IMR-90 (cell line): ENCODE data around the gene STK40. TPM values are rescaled to one million over a fixed set of nuclear protein-coding genes. Genes with fewer than 3 reads are reported as not detected.

Experiments used
- ATAC-seq: fragments of 200-7000 bp; cut with Tn5 transposase; 2 replicates; pipeline ENCODE4 v1.9.1; 2020; ENCODE audit warnings: low read depth, mild to moderate bottlenecking, moderate library complexity
- BruUV-seq: library from RNA; stranded (reverse); fragments of 400-500 nt; replicated peaks from 2 replicates; lab custom pipeline; 2021; lab: Mats Ljungman, UMichigan
- CTCF ChIA-PET: fragments of 300-600 bp; formaldehyde crosslinking; extraction: SDS; loops from one replicate; lab custom pipeline; 2021; ENCODE audit warnings: antibody characterized with exemption; lab: Yijun Ruan, JAX
- POLR2A ChIA-PET: fragments of 300-600 bp; sonication (Branson Sonifier 250); formaldehyde crosslinking; loops from one replicate; lab custom pipeline; 2022; ENCODE audit warnings: antibody characterized with exemption; ENCODE audit not compliant: unreplicated experiment; lab: Charles Lee
- DNase-seq: peaks from one replicate; pipeline ENCODE4 v3.0.0; 2013
- H2AFZ ChIP-seq: replicated peaks from 2 replicates; pipeline ENCODE3; 2013; ENCODE audit warnings: low read length, mild to moderate bottlenecking; ENCODE audit not compliant: poor library complexity
- H2AK5ac ChIP-seq: 2 replicates; pipeline ENCODE4 v1.6.1; 2013; ENCODE audit warnings: low read depth, low read length, inconsistent platforms
- H2AK9ac ChIP-seq: replicated peaks from 2 replicates; pipeline ENCODE3; 2013; ENCODE audit warnings: mild to moderate bottlenecking, low read depth, low read length, moderate library complexity; ENCODE audit not compliant: poor library complexity
- H2BK120ac ChIP-seq: 2 replicates; pipeline ENCODE4 v1.6.1; 2013; ENCODE audit warnings: low read depth, low read length, inconsistent platforms
- H2BK15ac ChIP-seq: 3 replicates; pipeline ENCODE4 v1.6.1; 2013; ENCODE audit warnings: low read depth, low read length, inconsistent platforms
- H2BK20ac ChIP-seq: 2 replicates; pipeline ENCODE4 v1.6.1; 2013; ENCODE audit warnings: low read depth, mild to moderate bottlenecking, inconsistent platforms, low read length, moderate library complexity
- H2BK5ac ChIP-seq: 2 replicates; pipeline ENCODE4 v1.6.1; 2013; ENCODE audit warnings: mild to moderate bottlenecking, low read depth, low read length, inconsistent platforms; ENCODE audit not compliant: poor library complexity, severe bottlenecking
- H3K14ac ChIP-seq: replicated peaks from 2 replicates; pipeline ENCODE4 v1.6.1; 2013; ENCODE audit warnings: low read depth, low read length, inconsistent platforms
- H3K18ac ChIP-seq: 2 replicates; pipeline ENCODE4 v1.6.1; 2013; ENCODE audit warnings: low read depth, low read length, control low read depth
- H3K23ac ChIP-seq: 2 replicates; pipeline ENCODE4 v1.6.1; 2013; ENCODE audit warnings: low read depth, low read length, inconsistent platforms
- H3K27ac ChIP-seq: 2 replicates; pipeline ENCODE4 v1.5.1; 2013; ENCODE audit warnings: mild to moderate bottlenecking, control low read depth, low read length; ENCODE audit not compliant: insufficient read depth
- H3K27me3 ChIP-seq: 2 replicates; pipeline ENCODE4 v1.6.1; 2013; ENCODE audit warnings: low read length; ENCODE audit not compliant: control insufficient read depth, insufficient read depth
- H3K36me3 ChIP-seq: 2 replicates; pipeline ENCODE4 v1.6.1; 2013; ENCODE audit warnings: low read length, mixed read lengths; ENCODE audit not compliant: control insufficient read depth, insufficient read depth
- H3K4ac ChIP-seq: 2 replicates; pipeline ENCODE4 v1.6.1; 2013; ENCODE audit warnings: low read depth, low read length, inconsistent platforms
- H3K4me1 ChIP-seq: 2 replicates; pipeline ENCODE4 v1.6.1; 2013; ENCODE audit warnings: low read length, mixed read lengths; ENCODE audit not compliant: control insufficient read depth, insufficient read depth
- H3K4me2 ChIP-seq: 2 replicates; pipeline ENCODE4 v1.6.1; 2013; ENCODE audit warnings: low read depth, mild to moderate bottlenecking, control low read depth, low read length, moderate library complexity
- H3K4me3 ChIP-seq: 2 replicates; pipeline ENCODE4 v1.5.1; 2013; ENCODE audit warnings: low read depth, mild to moderate bottlenecking, control low read depth, low read length, moderate library complexity; ENCODE audit not compliant: insufficient read depth
- H3K56ac ChIP-seq: 2 replicates; pipeline ENCODE4 v1.6.1; 2013; ENCODE audit warnings: low read length, inconsistent platforms; ENCODE audit not compliant: insufficient read depth; ENCODE audit errors: extremely low read depth
- H3K79me1 ChIP-seq, 2 experiments: 2 replicates each; pipeline ENCODE4 v1.6.1; 2013; ENCODE audit warnings: low read length in 2 of 2, inconsistent platforms in 1 of 2, low read depth in 1 of 2
- H3K9ac ChIP-seq: 2 replicates; pipeline ENCODE4 v1.6.1; 2013; ENCODE audit warnings: low read depth, low read length, control low read depth
- H3K9me1 ChIP-seq: 2 replicates; pipeline ENCODE4 v1.6.1; 2013; ENCODE audit warnings: low read length, inconsistent platforms; ENCODE audit not compliant: insufficient read depth
- H3K9me3 ChIP-seq: 2 replicates; pipeline ENCODE4 v1.6.1; 2013; ENCODE audit warnings: low read length; ENCODE audit not compliant: control insufficient read depth, insufficient read depth
- H4K20me1 ChIP-seq: 2 replicates; pipeline ENCODE4 v1.6.1; 2013; ENCODE audit warnings: low read length, inconsistent platforms; ENCODE audit not compliant: insufficient read depth
- H4K5ac ChIP-seq: 2 replicates; pipeline ENCODE4 v1.6.1; 2013; ENCODE audit warnings: mild to moderate bottlenecking, low read depth, low read length, control low read depth
- H4K8ac ChIP-seq, 2 experiments: 2 replicates each; pipeline ENCODE4 v1.6.1; 2013; ENCODE audit warnings: low read depth in 2 of 2, low read length in 2 of 2, control low read depth in 1 of 2, inconsistent platforms in 1 of 2
- H4K91ac ChIP-seq: 2 replicates; pipeline ENCODE4 v1.6.1; 2013; ENCODE audit warnings: low read depth, low read length, inconsistent platforms; ENCODE audit not compliant: insufficient read depth
- RAD21 ChIP-seq: IDR thresholded peaks from 2 replicates; pipeline ENCODE4 v1.6.1; 2012; ENCODE audit warnings: low read length, improper control_type of control experiment
- SMC3 ChIP-seq: fragments of 150-350 bp; IDR thresholded peaks from 2 replicates; pipeline ENCODE4 v1.6.1; 2016; ENCODE audit warnings: low read depth, mild to moderate bottlenecking, antibody characterized with exemption, low read length, moderate library complexity
- WGBS, 2 experiments: methylation state at CpG; one replicate each; pipeline versions ENCODE4 v1.1.5 to v1.1.7; 2013; ENCODE audit warnings: missing lambda C conversion rate in 2 of 2; ENCODE audit not compliant: insufficient read length in 1 of 2; ENCODE audit errors: extremely low coverage in 2 of 2; 5-methylcytosine and 5-hydroxymethylcytosine counted together
- dilution Hi-C: fragments of 300-500 bp; cut with HindIII; formaldehyde crosslinking; loops from one replicate; pipeline ENCODE4 v1.14.3; 2018; ENCODE audit warnings: low sequenced_read_pairs; ENCODE audit not compliant: unreplicated experiment
- in situ Hi-C: fragments of 300-500 bp; cut with MboI; formaldehyde crosslinking; loops from 3 replicates; pipeline ENCODE4 v1.14.3; 2019; ENCODE audit warnings: low sequenced_read_pairs, inconsistent platforms, mixed read lengths
- intact Hi-C: fragments of 100-400 bp; cut with micrococcal nuclease; formaldehyde crosslinking; loops from 2 replicates; pipeline ENCODE4 v1.10.0; 2022
- polyA plus RNA-seq, 3 experiments: library from polyadenylated mRNA; depleted of rRNA; stranded (reverse); fragments of >200 nt; gene quantifications; 2 replicates each; pipeline ENCODE4 v1.2.3, GENCODE V29; 2012; ENCODE audit warnings: low replicate concordance in 1 of 3
- total RNA-seq: library from RNA; depleted of rRNA; stranded (reverse); fragments of >200 nt; gene quantifications from 2 replicates; pipeline ENCODE4 v1.2.3, GENCODE V29; 2012
- TF ChIP-seq, protein P1 (sequence below): conservative IDR thresholded peaks from 2 replicates; pipeline ENCODE4 v1.5.1; 2012; ENCODE audit warnings: mild to moderate bottlenecking, low read depth, low read length, improper control_type of control experiment

Gene STK40
- total and polyA plus RNA-seq, 2 of the 4 experiments (the other 2 are of a cell fraction), result 16.0 to 29.9 TPM

DNA sequence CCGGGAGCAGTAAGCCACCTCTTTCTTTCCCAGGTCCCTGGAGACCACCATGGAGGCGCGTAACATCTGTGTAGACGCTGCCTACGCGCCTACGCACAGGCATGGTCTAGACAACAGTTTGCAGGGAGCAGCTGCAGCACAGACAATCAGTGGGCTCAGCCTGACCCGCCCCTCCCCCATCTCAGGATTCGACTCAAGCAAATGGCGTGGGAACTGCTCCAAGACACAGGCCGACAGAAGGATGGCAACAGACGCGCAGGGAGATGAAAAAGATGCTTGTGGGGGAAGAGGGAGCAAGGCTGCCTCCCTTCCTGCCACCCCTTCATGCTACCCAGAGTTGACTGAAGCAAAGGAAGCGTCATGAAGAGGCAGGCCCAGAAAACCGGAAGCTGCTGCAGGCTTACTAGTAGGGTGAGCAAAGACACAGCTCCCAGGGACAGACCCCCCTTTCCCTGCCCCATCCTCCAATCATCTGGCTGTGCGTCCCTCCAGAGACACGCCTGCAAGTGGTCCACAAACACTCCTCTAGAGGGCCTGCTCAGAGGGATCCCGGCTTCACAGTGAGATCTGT, 19.5 kb downstream of the STK40 start:
- H3K27me3 ChIP-seq, result no peaks in the 10 kb centered on the region
- CTCF ChIA-PET, result interaction anchor here (0.9 to 1.4 kb wide), 3 partner anchors 16 to 43 kb away, joined by 3 to 6 read pairs (median 5); no protein-coding TSS in a partner anchor
- peaks cover 6 to 77% of the 10 kb centered on the region in 2 experiments; a peak in 2 of 4 replicates for H3K79me1 ChIP-seq
- no peak overlapping the region; the same call in 2 of the 3 replicates for H2BK15ac ChIP-seq
- in situ Hi-C loops (no loop called here), dilution Hi-C loops (no loop called here), intact Hi-C loops (loop anchor here (5.0 kb wide), 1 partner anchor 44 kb away; the partner anchor contains the start of gene EVA1B)
- peak overlapping the region; percentile 7 for H3K14ac ChIP-seq
- peaks cover 10% of the 10 kb centered on the region for H3K4me1 ChIP-seq
- POLR2A ChIA-PET, result no interaction called here
- peak overlapping the region; percentile 3; the same call in 1 of the 2 replicates for H2BK120ac ChIP-seq
- H3K9me1 ChIP-seq, result peaks cover 19% of the 10 kb centered on the region
- H3K18ac ChIP-seq, result peak overlapping the region; percentile 14; the same call in 1 of the 2 replicates
- H3K9ac ChIP-seq, result peak overlapping the region; percentile 8; the same call in 1 of the 2 replicates
- H3K4me3 ChIP-seq, result no peak overlapping the region
- peak overlapping the region; percentile 54 for H4K5ac ChIP-seq
- peak overlapping the region; percentile 29 for H2AK5ac ChIP-seq
- no TSS peak for BruUV-seq
- H3K23ac ChIP-seq, result peak overlapping the region; percentile 79
- H3K4me2 ChIP-seq, result peak overlapping the region; percentile 14
- peak overlapping the region; percentile 48 to 72; a peak in 3 of 4 replicates for H4K8ac ChIP-seq
- H2AK9ac ChIP-seq, result peak overlapping the region; percentile 80
- no peak overlapping the region for H3K56ac ChIP-seq
- peaks cover 10% of the 10 kb centered on the region; the same call in 1 of the 2 replicates for H4K20me1 ChIP-seq
- peak overlapping the region; percentile 72 for H4K91ac ChIP-seq
- peak overlapping the region; percentile 23; the same call in 1 of the 2 replicates for H2BK20ac ChIP-seq
- peak; percentile 64 for ATAC-seq
- H3K9me3 ChIP-seq, result no peaks in the 10 kb centered on the region
- H2BK5ac ChIP-seq, result peak overlapping the region; percentile 68
- peaks cover 21% of the 10 kb centered on the region for H3K36me3 ChIP-seq
- peak overlapping the region; percentile 78 for H2AFZ ChIP-seq
- no peak for TF ChIP-seq RAD21
- TF ChIP-seq, protein P1, sequence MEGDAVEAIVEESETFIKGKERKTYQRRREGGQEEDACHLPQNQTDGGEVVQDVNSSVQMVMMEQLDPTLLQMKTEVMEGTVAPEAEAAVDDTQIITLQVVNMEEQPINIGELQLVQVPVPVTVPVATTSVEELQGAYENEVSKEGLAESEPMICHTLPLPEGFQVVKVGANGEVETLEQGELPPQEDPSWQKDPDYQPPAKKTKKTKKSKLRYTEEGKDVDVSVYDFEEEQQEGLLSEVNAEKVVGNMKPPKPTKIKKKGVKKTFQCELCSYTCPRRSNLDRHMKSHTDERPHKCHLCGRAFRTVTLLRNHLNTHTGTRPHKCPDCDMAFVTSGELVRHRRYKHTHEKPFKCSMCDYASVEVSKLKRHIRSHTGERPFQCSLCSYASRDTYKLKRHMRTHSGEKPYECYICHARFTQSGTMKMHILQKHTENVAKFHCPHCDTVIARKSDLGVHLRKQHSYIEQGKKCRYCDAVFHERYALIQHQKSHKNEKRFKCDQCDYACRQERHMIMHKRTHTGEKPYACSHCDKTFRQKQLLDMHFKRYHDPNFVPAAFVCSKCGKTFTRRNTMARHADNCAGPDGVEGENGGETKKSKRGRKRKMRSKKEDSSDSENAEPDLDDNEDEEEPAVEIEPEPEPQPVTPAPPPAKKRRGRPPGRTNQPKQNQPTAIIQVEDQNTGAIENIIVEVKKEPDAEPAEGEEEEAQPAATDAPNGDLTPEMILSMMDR, result peak; percentile 20; the same call in 1 of the 2 replicates
- no peak for TF ChIP-seq SMC3
- peak overlapping the region; percentile 20 for H3K4ac ChIP-seq
- WGBS, 2 experiments, result 34% methylated on average over 8 of the region's 18 CpGs; no CpG with 5 or more reads in 1 of the 2 experiments
- H3K27ac ChIP-seq, result peak overlapping the region; percentile 67
- peak; percentile 75 for DNase-seq
